ENCODE measurements around the gene VIL1.

The VIL1 gene

GRCh38 chr2:218418717-218419458, at the start of gene VIL1:
TSS of gene VIL1 (plus strand) at chr2:218419123. CDS start at chr2:218423779, 4,656 bp downstream.
- no peaks in the 10 kb centered on the region for H3K27me3 Mint-ChIP-seq (ENCODE audit: low read depth)
- H3K4me3 Mint-ChIP-seq, result peak within 1 kb of the TSS in 2 of 3 experiments; percentile 48 to 51
- no peaks in the 10 kb centered on the region for H3K36me3 Mint-ChIP-seq (ENCODE audit: low read depth)
- no peaks in the 10 kb centered on the region for H3K4me1 Mint-ChIP-seq
- H3K9me3 Mint-ChIP-seq, result no peaks in the 10 kb centered on the region
- peak within 1 kb of the TSS in 1 of 3 experiments; percentile 60 for H3K27ac Mint-ChIP-seq
- no peak for TF ChIP-seq CTCF (IDR thresholded peaks at IDR 0.05; ENCODE audit: unreplicated experiment in 3 of 3)

GRCh38 chr2:218369330-218369729, 49.6 kb upstream of the VIL1 start:
- Mint-ChIP-seq H3K4me3 (peak overlapping the region; percentile 77 to 86 (median 84)), H3K36me3 (ENCODE audit: low read depth) (no peaks in the 10 kb centered on the region), H3K27me3 (ENCODE audit: low read depth) (peaks cover 7% of the 10 kb centered on the region), H3K9me3 (no peaks in the 10 kb centered on the region), H3K4me1 (peaks cover 8% of the 10 kb centered on the region), H3K27ac (peak overlapping the region; percentile 87 to 97 (median 88))
- TF ChIP-seq CTCF (IDR thresholded peaks at IDR 0.05; ENCODE audit: unreplicated experiment in 3 of 3), result no peak

- H3K27me3 Mint-ChIP-seq (ENCODE audit: low read depth), result peaks cover 12% of the 10 kb centered on the region
- peak overlapping the region in 2 of 3 experiments; percentile 0 to 22 for H3K27ac Mint-ChIP-seq
- H3K9me3 Mint-ChIP-seq, result no peaks in the 10 kb centered on the region
- no peak for TF ChIP-seq CTCF (IDR thresholded peaks at IDR 0.05; ENCODE audit: unreplicated experiment in 3 of 3)
- H3K4me1 Mint-ChIP-seq, result peaks cover 15% of the 10 kb centered on the region
- no peaks in the 10 kb centered on the region for H3K36me3 Mint-ChIP-seq (ENCODE audit: low read depth)
- no peak overlapping the region for H3K4me3 Mint-ChIP-seq
Observed at GRCh38 chr2:218370410-218371063, 48.4 kb upstream of the VIL1 start.

- H3K27ac Mint-ChIP-seq, result peak overlapping the region in 1 of 3 experiments; percentile 52
- no peaks in the 10 kb centered on the region for H3K9me3 Mint-ChIP-seq
- H3K27me3 Mint-ChIP-seq (ENCODE audit: low read depth), result peaks cover 12% of the 10 kb centered on the region
- H3K4me1 Mint-ChIP-seq, result peaks cover 15% of the 10 kb centered on the region
- no peaks in the 10 kb centered on the region for H3K36me3 Mint-ChIP-seq (ENCODE audit: low read depth)
- no peak for TF ChIP-seq CTCF (IDR thresholded peaks at IDR 0.05; ENCODE audit: unreplicated experiment in 3 of 3)
- H3K4me3 Mint-ChIP-seq, result no peak overlapping the region
Observed at GRCh38 chr2:218371983-218372350, 47.0 kb upstream of the VIL1 start.

- Mint-ChIP-seq H3K36me3 (ENCODE audit: low read depth) (no peaks in the 10 kb centered on the region), H3K9me3 (no peaks in the 10 kb centered on the region), H3K27me3 (ENCODE audit: low read depth) (peaks cover 8% of the 10 kb centered on the region), H3K27ac (peak overlapping the region; percentile 89 to 94 (median 91)), H3K4me3 (no peak overlapping the region), H3K4me1 (peaks cover 7% of the 10 kb centered on the region)
- no peak for TF ChIP-seq CTCF (IDR thresholded peaks at IDR 0.05; ENCODE audit: unreplicated experiment in 3 of 3)
Observed at GRCh38 chr2:218374795-218375194, 44.1 kb upstream of the VIL1 start.
